ENCODE results near the gene AIDA.

DNA sequence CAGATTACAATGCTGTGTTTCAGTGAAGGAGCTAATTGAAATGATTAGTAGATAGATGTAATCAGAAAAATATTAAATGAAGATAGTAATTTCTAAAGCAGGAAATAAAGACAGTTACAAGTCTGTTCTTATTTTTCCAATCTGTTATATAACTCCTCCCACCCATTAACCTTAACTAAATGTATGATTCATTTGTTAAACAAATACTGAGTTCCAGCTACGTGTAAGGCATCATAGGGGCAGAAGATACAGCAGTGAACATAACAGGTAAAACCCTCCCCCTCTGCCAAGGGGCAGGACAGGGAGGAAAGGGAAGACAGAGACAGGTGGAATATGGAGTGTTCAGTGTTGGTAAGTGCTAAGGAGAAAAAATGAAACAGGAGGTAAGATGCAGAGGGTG lies 24.7 kb upstream of the AIDA start, which contains the start of gene FAM177B:
- TF ChIP-seq CTCF (IDR thresholded peaks at IDR 0.05) = no peak
- no peak for TF ChIP-seq POLR2A (IDR thresholded peaks at IDR 0.05)
- peak; percentile 24 for TF ChIP-seq POLR2AphosphoS5 (IDR thresholded peaks at IDR 0.05)
